Smooth muscle cell (in vitro differentiated cells): ENCODE data around the gene CAPN3. TPM values are rescaled to one million over a fixed set of nuclear protein-coding genes. Genes with fewer than 3 reads are reported as not detected.

Experiments used
- DNase-seq: peaks from one replicate; lab custom pipeline; 2025; ENCODE audit not compliant: unreplicated experiment; lab: John Stamatoyannopoulos, UW
- H2AFZ ChIP-seq: fragments of 200-600 bp; sonication (generic); 2 replicates; pipeline ENCODE4 v1.6.0; 2016; ENCODE audit warnings: antibody characterized with exemption, low read depth, mild to moderate bottlenecking
- H3F3A ChIP-seq: fragments of 200-600 bp; sonication (generic); 2 replicates; pipeline ENCODE4 v1.6.0; 2017; ENCODE audit warnings: antibody characterized with exemption, low read depth
- H3K27ac ChIP-seq: fragments of 200-600 bp; sonication (generic); 2 replicates; pipeline ENCODE4 v1.5.1; 2016; ENCODE audit warnings: low read depth, mild to moderate bottlenecking
- H3K27me3 ChIP-seq: fragments of 200-600 bp; sonication (generic); 2 replicates; pipeline ENCODE4 v1.6.1; 2016; ENCODE audit warnings: low read depth, mild to moderate bottlenecking
- H3K36me3 ChIP-seq: fragments of 200-600 bp; sonication (generic); 2 replicates; pipeline ENCODE4 v1.5.1; 2016; ENCODE audit warnings: low read depth
- H3K4me1 ChIP-seq: fragments of 200-600 bp; sonication (generic); 2 replicates; pipeline ENCODE4 v1.5.1; 2016; ENCODE audit warnings: low read depth
- H3K4me2 ChIP-seq: fragments of 200-600 bp; sonication (generic); 2 replicates; pipeline ENCODE4 v1.6.0; 2016; ENCODE audit warnings: mild to moderate bottlenecking
- H3K4me3 ChIP-seq: fragments of 200-600 bp; sonication (generic); 2 replicates; pipeline ENCODE4 v1.5.1; 2016; ENCODE audit warnings: mild to moderate bottlenecking
- H3K79me2 ChIP-seq: fragments of 200-600 bp; sonication (generic); 2 replicates; pipeline ENCODE4 v1.6.0; 2016; ENCODE audit warnings: low read depth, mild to moderate bottlenecking
- H3K9ac ChIP-seq: fragments of 200-600 bp; sonication (generic); 2 replicates; pipeline ENCODE4 v1.6.0; 2016; ENCODE audit warnings: low read depth
- H3K9me3 ChIP-seq: fragments of 200-600 bp; sonication (generic); replicated peaks from 2 replicates; pipeline ENCODE4 v1.5.1; 2016; ENCODE audit warnings: low read depth
- H4K20me1 ChIP-seq: fragments of 200-600 bp; sonication (generic); 2 replicates; pipeline ENCODE4 v1.6.0; 2016; ENCODE audit warnings: low read depth
- WGBS: methylation state at CpG from one replicate; pipeline ENCODE4 v1.1.7; 2016; ENCODE audit warnings: low lambda C conversion rate; 5-methylcytosine and 5-hydroxymethylcytosine counted together
- polyA plus RNA-seq: library from polyadenylated mRNA; unstranded; fragments of >200 nt; fragmentation: Nextera tagmentation; extraction: Ambion mirVana; gene quantifications from 2 replicates; pipeline ENCODE4 v1.2.1, GENCODE V29; 2016
- total RNA-seq: library from RNA; depleted of rRNA; stranded (reverse); fragments of >200 nt; gene quantifications from 2 replicates; pipeline ENCODE4 v1.2.3, GENCODE V29; 2014
- TF ChIP-seq, protein P1 (sequence below): fragments of 200-600 bp; sonication (generic); IDR thresholded peaks from 2 replicates; pipeline ENCODE4 v1.5.1; 2017; ENCODE audit warnings: borderline replicate concordance, mild to moderate bottlenecking, antibody characterized with exemption; ENCODE audit not compliant: insufficient read depth, poor library complexity, severe bottlenecking

Gene CAPN3
- total and polyA plus RNA-seq, 2 experiments from 2014 or later: 0.25 to 1.6 TPM

DNA sequence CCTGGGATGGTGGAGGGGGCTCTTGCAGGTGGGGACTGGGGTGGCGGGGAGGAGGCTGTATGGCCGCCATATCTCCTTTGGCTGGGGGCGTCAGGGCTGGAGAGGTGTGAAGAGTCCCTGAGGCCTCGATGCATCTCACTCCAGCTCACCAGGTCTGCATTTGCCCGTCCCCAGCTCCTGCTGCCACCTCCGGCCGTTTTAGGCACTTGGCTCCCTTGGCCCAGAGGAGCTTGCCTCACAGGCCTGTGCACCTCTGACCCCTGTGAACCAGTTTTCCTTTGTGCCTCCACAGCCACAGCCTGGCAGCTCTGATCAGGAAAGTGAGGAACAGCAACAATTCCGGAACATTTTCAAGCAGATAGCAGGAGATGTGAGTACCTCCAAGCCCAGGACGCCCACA lies 49.7 kb downstream of the CAPN3 start:
- Histone ChIP-seq H3K4me3 (no peak overlapping the region), H3F3A (no peaks in the 10 kb centered on the region), H2AFZ (no peak overlapping the region), H3K9me3 (no peaks in the 10 kb centered on the region), H3K36me3 (no peaks in the 10 kb centered on the region), H3K9ac (no peak overlapping the region), H3K27ac (no peak overlapping the region), H3K4me1 (no peaks in the 10 kb centered on the region), H3K27me3 (no peaks in the 10 kb centered on the region), H4K20me1 (no peaks in the 10 kb centered on the region), H3K79me2 (no peaks in the 10 kb centered on the region), H3K4me2 (no peak overlapping the region)
- TF ChIP-seq, protein P1, sequence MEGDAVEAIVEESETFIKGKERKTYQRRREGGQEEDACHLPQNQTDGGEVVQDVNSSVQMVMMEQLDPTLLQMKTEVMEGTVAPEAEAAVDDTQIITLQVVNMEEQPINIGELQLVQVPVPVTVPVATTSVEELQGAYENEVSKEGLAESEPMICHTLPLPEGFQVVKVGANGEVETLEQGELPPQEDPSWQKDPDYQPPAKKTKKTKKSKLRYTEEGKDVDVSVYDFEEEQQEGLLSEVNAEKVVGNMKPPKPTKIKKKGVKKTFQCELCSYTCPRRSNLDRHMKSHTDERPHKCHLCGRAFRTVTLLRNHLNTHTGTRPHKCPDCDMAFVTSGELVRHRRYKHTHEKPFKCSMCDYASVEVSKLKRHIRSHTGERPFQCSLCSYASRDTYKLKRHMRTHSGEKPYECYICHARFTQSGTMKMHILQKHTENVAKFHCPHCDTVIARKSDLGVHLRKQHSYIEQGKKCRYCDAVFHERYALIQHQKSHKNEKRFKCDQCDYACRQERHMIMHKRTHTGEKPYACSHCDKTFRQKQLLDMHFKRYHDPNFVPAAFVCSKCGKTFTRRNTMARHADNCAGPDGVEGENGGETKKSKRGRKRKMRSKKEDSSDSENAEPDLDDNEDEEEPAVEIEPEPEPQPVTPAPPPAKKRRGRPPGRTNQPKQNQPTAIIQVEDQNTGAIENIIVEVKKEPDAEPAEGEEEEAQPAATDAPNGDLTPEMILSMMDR: no peak
- DNase-seq: no peak
- WGBS: 98% methylated on average over 9 of the region's 9 CpGs

DNA sequence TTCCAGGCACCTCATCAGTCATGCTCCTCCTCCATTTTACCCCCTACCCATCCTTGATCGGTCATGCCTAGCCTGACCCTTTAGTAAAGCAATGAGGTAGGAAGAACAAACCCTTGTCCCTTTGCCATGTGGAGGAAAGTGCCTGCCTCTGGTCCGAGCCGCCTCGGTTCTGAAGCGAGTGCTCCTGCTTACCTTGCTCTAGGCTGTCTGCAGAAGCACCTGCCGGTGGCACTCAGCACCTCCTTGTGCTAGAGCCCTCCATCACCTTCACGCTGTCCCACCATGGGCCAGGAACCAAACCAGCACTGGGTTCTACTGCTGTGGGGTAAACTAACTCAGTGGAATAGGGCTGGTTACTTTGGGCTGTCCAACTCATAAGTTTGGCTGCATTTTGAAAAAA lies 52.6 kb downstream of the CAPN3 start:
- no peaks in the 10 kb centered on the region for H3F3A ChIP-seq
- H3K9ac ChIP-seq: no peak overlapping the region
- no peak overlapping the region for H3K4me3 ChIP-seq
- no peak overlapping the region for H2AFZ ChIP-seq
- no peak overlapping the region for H3K27ac ChIP-seq
- TF ChIP-seq, protein P1: no peak
- no peaks in the 10 kb centered on the region for H3K4me1 ChIP-seq
- DNase-seq: no peak
- no peaks in the 10 kb centered on the region for H3K9me3 ChIP-seq
- no peaks in the 10 kb centered on the region for H3K36me3 ChIP-seq
- H3K79me2 ChIP-seq: no peaks in the 10 kb centered on the region
- H4K20me1 ChIP-seq: no peaks in the 10 kb centered on the region
- no peak overlapping the region for H3K4me2 ChIP-seq
- over 99% methylated on average over 7 of the region's 7 CpGs for WGBS
- H3K27me3 ChIP-seq: no peaks in the 10 kb centered on the region

DNA sequence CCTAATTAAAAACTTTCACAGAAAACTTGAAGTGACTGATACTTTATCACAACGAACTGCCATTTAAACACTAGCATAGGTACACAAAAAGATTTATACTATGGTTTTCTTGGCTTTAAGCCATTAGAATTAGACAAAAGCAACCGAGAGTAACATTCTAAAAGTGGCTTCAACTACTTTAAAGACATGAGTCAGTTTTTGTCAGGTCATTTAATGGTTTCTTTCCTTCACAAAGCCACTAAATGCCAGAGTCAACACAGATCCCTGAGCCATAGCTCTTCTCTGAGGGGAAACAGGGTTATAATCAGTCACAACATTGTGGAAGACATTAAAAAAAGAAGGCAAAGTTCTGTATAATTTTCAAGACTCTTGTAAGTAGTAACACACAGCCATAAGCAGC lies 54.6 kb downstream of the CAPN3 start:
- Histone ChIP-seq H3K27me3 (no peaks in the 10 kb centered on the region), H3K9ac (no peak overlapping the region), H3K36me3 (peaks cover 9% of the 10 kb centered on the region), H3K4me2 (no peak overlapping the region), H3K4me1 (no peaks in the 10 kb centered on the region), H4K20me1 (no peaks in the 10 kb centered on the region), H3F3A (no peaks in the 10 kb centered on the region), H3K9me3 (no peaks in the 10 kb centered on the region), H2AFZ (no peak overlapping the region), H3K4me3 (no peak overlapping the region), H3K27ac (no peak overlapping the region), H3K79me2 (no peaks in the 10 kb centered on the region)
- TF ChIP-seq, protein P1: no peak
- WGBS: 76% methylated on average over 2 of the region's 2 CpGs
- no peak for DNase-seq

GRCh38 chr15:42419369-42419768 lies 60.1 kb downstream of the CAPN3 start:
- Histone ChIP-seq H3K9me3 (no peaks in the 10 kb centered on the region), H4K20me1 (no peaks in the 10 kb centered on the region), H3K79me2 (no peaks in the 10 kb centered on the region), H2AFZ (no peak overlapping the region), H3K27ac (no peak overlapping the region), H3K4me2 (no peak overlapping the region), H3K4me3 (no peak overlapping the region), H3K27me3 (no peaks in the 10 kb centered on the region), H3K9ac (no peak overlapping the region), H3K4me1 (no peaks in the 10 kb centered on the region), H3F3A (no peaks in the 10 kb centered on the region), H3K36me3 (peaks cover 26% of the 10 kb centered on the region)
- no peak for DNase-seq
- WGBS: 88% methylated on average over 7 of the region's 7 CpGs
- TF ChIP-seq, protein P1: no peak
